HG03571 (cell line): ENCODE results near the gene SYTL3.
A peak's percentile ranks its signal among the peaks of the same experiment; 100 is the strongest.
"Not testable (repeated sequence)": the region's sequence is repeated elsewhere in the genome, so short reads cannot be mapped to it uniquely, and the experiment has no call there.

Experiments
- ATAC-seq: cut with Tn5 transposase; IDR thresholded peaks from one replicate; pipeline ENCODE4 v1.9.1; 2021; ENCODE audit not compliant: unreplicated experiment

Gene SYTL3

GRCh38 chr6:158686791-158687381 lies 37.0 kb downstream of the SYTL3 start:
- ATAC-seq, result peak; percentile 82

DNA sequence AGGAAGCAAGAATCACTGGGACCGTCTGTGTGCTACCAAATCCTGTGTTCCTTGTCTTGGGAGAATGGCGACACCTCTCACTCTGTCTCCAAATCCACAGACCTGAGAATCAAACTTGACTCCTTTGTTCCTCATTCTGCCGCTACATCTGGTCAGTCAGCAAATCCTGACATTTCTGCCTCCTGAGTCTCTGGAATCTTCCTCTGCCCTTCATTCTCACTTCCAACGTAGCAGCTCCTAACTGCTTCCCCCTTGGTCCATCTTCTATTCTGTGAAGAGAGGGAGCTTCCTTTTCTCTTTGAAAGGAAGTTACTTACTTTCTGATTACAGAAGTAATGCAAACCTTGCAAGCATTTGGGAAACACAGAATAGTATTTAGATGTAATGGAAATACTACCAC lies 37.7 kb downstream of the SYTL3 start:
- no peak for ATAC-seq

DNA sequence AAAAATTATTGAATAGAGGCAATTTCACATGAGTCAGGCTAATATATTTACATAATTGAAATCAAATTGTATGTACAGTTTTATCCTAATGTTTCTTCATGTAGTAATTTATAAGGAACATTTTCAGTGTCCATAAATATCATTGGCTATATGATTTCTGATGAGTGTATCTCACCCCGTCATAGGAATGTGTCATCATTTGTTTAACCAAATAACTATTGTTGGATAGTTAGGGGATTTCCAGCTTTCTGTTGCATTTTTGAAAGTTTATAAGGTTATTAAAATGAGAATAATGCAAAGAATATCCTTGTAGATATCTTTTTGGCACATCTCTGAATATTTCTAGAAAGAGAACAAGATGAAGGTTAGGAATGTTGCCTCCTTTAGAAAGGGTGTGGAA lies 39.0 kb downstream of the SYTL3 start:
- no peak for ATAC-seq

DNA sequence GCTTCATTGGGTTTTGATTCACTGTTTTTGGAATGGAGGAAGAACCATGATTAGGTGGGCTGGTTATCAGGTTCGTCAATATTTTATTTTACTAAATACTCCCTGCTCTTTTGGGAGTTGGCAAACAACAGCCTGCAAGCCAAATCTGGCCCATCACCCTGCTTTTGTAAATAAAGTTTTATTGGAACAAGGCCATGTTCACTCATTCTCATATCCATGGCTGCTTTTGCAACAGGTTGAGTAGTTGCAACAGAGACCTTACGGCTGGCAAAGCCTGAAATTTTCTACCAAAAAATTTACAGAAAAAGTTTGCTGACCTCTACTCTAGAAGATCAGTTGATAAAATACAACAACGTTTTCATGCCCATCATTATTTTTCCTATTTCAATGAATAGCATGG lies 45.1 kb downstream of the SYTL3 start:
- no peak for ATAC-seq

DNA sequence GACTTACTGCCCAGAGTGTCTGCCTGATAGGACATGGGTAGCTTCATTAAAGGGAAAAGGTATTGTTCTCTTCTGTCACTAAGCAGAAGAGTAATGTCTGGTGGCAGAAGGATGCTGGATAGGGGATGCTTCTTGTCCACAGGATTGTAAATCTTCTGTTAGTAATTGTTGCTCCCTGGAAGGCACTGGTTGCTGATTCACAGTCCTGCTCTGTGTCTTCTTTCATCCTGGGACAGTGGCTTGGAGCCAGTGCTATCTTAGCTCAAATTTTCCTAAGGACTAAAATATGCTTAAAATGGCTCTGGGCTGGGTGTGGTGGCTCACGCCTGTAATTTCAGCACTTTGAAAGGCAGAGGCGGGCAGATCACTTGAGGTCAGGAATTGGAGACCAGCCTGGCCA lies 48.0 kb downstream of the SYTL3 start:
- ATAC-seq, result no peak

DNA sequence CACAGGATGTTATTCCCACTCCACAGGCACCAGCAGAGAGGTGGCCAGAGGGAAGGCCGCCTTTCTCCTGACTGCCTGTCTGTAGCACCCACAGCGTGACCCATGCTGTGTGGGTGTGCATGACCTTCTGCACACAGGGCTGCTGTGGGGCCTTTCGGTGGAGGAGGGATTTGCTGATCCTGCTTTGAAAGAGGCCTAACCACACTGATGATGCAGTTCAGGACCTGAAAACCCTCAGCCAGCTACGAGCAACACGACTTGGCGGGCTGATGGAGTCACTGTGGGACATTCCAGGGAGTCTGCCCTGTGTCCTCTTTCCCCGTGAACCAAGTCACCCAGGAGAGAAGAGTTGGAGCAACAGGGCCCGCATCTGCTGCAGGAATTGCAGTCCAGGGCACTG lies 49.1 kb downstream of the SYTL3 start:
- ATAC-seq, result no peak

DNA sequence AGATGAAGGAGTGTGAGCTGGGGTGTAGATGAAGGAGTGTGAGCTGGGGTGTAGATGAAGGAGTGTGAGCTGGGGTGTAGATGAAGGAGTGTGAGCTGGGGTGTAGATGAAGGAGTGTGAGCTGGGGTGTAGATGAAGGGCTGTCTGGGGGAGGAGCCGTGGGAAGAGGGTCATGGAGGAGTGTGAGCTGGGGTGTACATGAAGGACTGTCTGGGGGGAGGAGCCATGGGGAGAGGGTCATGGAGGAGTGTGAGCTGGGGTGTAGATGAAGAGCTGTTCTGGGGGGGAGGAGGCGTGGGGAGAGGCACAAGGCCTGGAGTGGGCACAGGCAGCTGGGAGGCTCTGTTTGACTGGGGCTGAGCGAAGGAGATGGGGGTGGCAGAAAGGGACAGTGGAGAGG lies 51.4 kb downstream of the SYTL3 start:
- not testable (repeated sequence) for ATAC-seq

- ATAC-seq, result no peak
These were observed 53.4 kb downstream of the SYTL3 start for GRCh38 chr6:158703111-158703836.

DNA sequence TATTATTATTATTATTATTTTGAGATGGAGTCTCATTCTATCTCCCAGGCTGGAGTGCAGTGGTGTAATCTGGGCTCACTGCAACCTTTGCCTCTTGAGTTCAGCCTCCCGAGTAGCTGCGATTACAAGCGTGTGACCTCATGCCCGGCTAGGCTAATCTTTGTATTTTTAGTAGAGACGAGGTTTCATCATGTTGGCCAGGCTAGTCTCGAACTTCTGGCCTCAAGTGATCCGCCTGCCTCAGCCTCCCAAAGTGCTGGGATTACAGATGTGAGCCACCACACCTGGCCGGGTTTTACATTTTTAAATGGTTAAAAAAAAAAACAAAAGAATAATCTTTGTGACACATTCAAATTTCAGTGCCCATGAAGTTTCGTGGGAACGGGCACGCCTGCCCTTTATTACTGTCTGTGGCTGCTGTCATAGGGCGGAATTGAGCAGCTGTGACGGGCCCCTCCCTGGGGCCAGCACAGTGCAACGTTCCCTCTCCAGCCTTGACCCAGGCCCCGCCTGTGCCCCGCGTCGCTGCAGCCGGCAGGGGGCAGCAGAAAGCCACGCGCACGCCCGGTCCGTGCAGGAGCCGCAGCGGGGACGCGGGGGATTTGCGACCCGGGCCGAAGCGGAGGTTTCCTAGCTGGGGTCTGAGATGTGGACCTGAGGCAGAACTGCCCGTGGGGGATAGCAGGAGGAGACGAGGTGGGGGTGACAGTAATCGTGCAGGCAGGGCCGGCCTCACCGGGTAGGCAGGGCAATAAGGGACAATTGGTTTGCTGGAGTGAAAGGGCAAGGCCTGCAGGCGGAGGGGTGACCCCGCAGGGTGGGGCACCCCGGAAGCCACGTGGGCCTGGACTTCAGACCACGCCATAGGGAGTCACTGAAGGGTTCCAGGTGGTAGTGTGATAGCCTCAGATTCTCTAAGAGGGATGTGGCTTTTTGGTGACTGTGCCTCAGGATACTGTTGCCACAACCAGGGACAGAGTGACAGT lies 54.3 kb downstream of the SYTL3 start:
- peak; percentile 96 for ATAC-seq

GRCh38 chr6:158705386-158706126 lies 55.7 kb downstream of the SYTL3 start:
- no peak for ATAC-seq

- ATAC-seq, result no peak
These were observed 56.6 kb downstream of the SYTL3 start for GRCh38 chr6:158706369-158706982.

GRCh38 chr6:158707120-158707820 lies 57.4 kb downstream of the SYTL3 start:
- no peak for ATAC-seq

DNA sequence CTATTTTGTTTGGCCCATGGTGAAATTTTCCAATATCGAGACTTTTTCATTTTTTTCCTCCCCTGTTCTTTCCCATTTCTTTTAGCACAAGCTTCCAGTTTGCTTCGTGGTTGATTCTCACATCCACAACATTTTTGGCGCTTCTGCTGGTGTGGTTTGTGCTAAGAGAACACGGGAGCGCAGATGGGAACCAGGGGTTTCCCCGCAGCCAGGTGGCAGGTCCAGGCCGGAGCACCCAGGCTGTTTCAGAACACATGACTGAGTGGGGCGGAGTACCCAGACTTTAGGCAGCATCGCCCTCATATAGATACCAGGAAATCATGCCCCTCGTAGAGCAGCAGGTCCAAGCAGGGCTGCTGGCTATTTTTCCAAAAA lies 58.0 kb downstream of the SYTL3 start:
- ATAC-seq, result no peak

GRCh38 chr6:158708239-158708638 lies 58.4 kb downstream of the SYTL3 start:
- no peak for ATAC-seq

DNA sequence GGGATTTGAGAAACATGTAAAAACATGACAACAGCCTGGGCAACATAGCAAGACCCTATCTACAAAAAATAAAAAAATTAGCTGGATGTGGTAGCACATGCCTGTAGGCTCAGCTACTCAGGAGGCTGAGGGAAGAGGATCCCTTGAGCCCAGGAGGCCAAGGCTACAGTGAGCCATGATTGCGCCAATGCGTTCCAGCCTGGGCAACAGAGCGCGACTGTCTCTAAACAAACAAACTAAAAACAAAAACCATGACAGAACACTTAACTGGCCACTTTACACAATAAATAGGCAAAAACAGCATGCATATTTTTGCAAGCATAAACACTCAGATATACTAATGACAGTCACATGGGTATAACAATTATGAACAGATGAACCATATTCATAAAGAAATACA lies 60.0 kb downstream of the SYTL3 start:
- no peak for ATAC-seq

DNA sequence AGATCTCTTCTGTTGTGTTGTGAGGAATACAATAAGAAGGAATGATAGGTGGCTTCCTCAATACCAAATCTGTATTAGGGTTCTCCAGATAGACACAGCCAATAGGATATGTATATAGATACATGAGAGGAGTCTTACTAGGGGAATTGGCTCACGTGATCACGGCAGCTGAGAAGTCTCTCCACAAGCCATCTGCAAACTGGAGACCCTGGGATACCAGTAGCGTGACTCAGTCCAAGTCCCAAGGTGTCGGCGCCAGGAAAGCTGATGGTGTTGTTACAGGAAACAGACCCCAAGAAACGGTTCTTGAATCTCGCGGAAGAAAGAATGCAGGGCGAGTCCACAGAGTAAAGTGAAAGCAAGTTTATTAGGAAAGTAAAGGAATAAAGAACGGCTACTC lies 61.4 kb downstream of the SYTL3 start:
- no peak for ATAC-seq

DNA sequence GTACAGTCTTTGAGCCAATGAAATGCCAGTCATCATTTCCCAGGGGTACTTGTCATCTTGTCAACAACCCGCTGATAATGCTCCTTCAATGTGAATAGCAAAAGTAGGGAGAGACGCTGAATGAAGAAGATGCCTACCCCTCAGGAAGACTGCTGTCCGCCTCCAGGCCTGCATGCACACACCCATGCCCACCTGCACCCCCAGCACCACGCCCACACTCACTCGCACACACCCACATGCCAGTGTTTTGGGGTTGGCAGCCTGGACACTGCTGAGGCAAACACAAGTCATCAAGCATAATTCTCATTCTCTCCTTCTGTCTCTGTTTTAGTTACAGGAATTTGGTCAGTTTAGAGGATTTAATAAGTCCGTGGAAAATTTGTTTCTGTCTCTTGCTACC lies 63.6 kb downstream of the SYTL3 start:
- ATAC-seq, result no peak

DNA sequence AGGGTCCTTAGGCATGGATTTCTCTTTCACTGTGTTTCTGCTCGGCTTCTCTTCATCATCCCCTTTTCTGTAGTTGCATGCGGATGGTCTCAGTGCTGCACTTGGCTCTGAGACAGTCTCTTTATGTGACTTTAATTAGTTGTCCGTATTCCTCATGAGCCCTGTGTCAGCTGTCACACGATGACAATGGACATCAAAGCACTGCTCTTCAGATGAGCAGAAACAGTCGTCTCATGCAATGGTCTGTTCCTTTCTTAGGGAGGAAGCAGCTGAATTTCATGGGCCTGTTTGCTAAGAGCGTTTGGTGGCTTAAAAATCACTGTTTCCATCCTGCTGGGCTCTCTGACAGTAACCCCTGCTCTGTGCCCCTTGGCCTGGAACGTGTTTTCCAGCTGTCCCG lies 64.9 kb downstream of the SYTL3 start:
- ATAC-seq, result no peak

GRCh38 chr6:158715330-158716311 lies 65.8 kb downstream of the SYTL3 start:
- peak; percentile 62 for ATAC-seq
